LNCAP (cell line): ENCODE measurements around the gene GTF3C1.

Experiments used
- TF ChIP-seq, protein P1 (sequence below): fragments of 450-650 bp; IDR thresholded peaks from 2 replicates; pipeline ENCODE4 v1.5.1; 2017; ENCODE audit warnings: mild to moderate bottlenecking

The GTF3C1 gene

DNA sequence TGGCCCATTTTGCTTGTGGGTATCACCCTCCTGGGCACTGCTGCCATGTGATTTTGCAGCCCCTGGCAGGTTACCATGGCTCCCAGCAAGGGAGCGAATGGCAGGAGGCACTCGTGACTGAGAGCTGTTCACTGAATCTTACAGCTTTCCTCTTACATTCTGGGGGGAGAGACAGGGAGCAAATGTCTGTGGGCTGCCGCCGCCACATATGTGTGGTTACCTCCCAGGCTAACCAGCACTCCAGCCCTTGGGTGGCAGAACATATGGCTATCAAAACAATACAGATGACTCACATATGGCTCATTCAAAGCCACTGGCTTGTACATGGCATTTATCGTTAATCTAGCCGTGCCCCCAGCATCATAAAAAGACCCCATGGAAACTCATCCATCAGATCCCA is 19.8 kb downstream of the GTF3C1 start:
- TF ChIP-seq, protein P1, sequence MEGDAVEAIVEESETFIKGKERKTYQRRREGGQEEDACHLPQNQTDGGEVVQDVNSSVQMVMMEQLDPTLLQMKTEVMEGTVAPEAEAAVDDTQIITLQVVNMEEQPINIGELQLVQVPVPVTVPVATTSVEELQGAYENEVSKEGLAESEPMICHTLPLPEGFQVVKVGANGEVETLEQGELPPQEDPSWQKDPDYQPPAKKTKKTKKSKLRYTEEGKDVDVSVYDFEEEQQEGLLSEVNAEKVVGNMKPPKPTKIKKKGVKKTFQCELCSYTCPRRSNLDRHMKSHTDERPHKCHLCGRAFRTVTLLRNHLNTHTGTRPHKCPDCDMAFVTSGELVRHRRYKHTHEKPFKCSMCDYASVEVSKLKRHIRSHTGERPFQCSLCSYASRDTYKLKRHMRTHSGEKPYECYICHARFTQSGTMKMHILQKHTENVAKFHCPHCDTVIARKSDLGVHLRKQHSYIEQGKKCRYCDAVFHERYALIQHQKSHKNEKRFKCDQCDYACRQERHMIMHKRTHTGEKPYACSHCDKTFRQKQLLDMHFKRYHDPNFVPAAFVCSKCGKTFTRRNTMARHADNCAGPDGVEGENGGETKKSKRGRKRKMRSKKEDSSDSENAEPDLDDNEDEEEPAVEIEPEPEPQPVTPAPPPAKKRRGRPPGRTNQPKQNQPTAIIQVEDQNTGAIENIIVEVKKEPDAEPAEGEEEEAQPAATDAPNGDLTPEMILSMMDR, result no peak

- TF ChIP-seq, protein P1, result no peak
Observed at GRCh38 chr16:27528294-27528693, 21.4 kb downstream of the GTF3C1 start.

- TF ChIP-seq, protein P1, result no peak
Observed at GRCh38 chr16:27526180-27526579, 23.5 kb downstream of the GTF3C1 start.

GRCh38 chr16:27522173-27522707 is 27.5 kb downstream of the GTF3C1 start:
- TF ChIP-seq, protein P1, result no peak

GRCh38 chr16:27520982-27521673 is 28.6 kb downstream of the GTF3C1 start:
- TF ChIP-seq, protein P1, result no peak

GRCh38 chr16:27518226-27518625 is 31.5 kb downstream of the GTF3C1 start:
- TF ChIP-seq, protein P1, result no peak

GRCh38 chr16:27517664-27518063 is 32.0 kb downstream of the GTF3C1 start:
- TF ChIP-seq, protein P1, result no peak

DNA sequence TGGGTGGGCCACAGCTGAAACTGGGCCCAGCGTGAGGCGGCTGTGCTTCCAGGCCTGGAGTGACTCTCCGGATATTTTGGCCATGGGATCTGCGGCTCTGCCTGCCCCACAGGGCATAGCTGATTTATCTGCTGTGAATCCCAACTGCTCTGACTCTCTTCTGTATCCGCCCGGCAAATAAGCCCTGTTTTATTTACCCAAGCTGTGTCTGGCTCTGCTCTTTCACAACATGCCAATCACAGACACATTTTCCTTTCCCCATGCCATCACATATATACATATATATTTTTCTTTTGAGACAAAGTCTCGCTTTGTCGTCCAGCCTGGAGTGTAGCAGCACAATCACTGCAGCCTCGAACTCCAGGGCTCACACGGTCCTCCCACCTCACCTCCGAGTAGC is 33.3 kb downstream of the GTF3C1 start:
- TF ChIP-seq, protein P1, result no peak
